Large intestine (tissue), 3 donors: ENCODE results near the gene TSHZ3. TPM values are rescaled to one million over a fixed set of nuclear protein-coding genes. Genes with fewer than 3 reads are reported as not detected.

Source experiments
- DNase-seq, 2 donors: peaks; one replicate each; pipeline versions ENCODE4 v3.0.0 to v3.0.0-alpha.2; 2013
- H3K27ac ChIP-seq: one replicate; pipeline ENCODE4 v1.5.1; 2013; ENCODE audit warnings: low read length
- H3K27me3 ChIP-seq: 2 replicates; pipeline ENCODE4 v1.6.1; 2013; ENCODE audit warnings: low read length; ENCODE audit not compliant: control insufficient read depth, insufficient read depth
- H3K36me3 ChIP-seq: 2 replicates; pipeline ENCODE4 v1.6.1; 2013; ENCODE audit warnings: low read length; ENCODE audit not compliant: control insufficient read depth, insufficient read depth
- H3K4me1 ChIP-seq: one replicate; pipeline ENCODE4 v1.6.1; 2013; ENCODE audit warnings: low read length; ENCODE audit not compliant: control insufficient read depth, insufficient read depth
- H3K4me3 ChIP-seq: one replicate; pipeline ENCODE4 v1.5.1; 2013; ENCODE audit warnings: low read length
- H3K9me3 ChIP-seq: one replicate; pipeline ENCODE4 v1.6.1; 2013; ENCODE audit warnings: mild to moderate bottlenecking, low read depth, low read length, moderate library complexity; ENCODE audit not compliant: control insufficient read depth
- WGBS: methylation state at CpG from one replicate; pipeline ENCODE4 v1.1.5; 2013; ENCODE audit warnings: low lambda C conversion rate; ENCODE audit not compliant: insufficient coverage; 5-methylcytosine and 5-hydroxymethylcytosine counted together
- polyA plus RNA-seq: library from polyadenylated mRNA; unstranded; fragments of 120-200 nt; gene quantifications from one replicate; pipeline ENCODE4 v1.2.1, GENCODE V29; 2013

The TSHZ3 gene
- polyA plus RNA-seq, 1 donor, result 6.2 TPM

GRCh38 chr19:31329819-31330218 is 19.4 kb downstream of the TSHZ3 start:
- no peak overlapping the region for H3K27ac ChIP-seq
- H3K4me1 ChIP-seq, result peaks cover 3% of the 10 kb centered on the region

GRCh38 chr19:31328238-31328637 is 21.0 kb downstream of the TSHZ3 start:
- peaks cover 3% of the 10 kb centered on the region for H3K4me1 ChIP-seq
- H3K27ac ChIP-seq, result no peak overlapping the region
- H3K36me3 ChIP-seq, result no peaks in the 10 kb centered on the region
- no peak for DNase-seq
- no peak overlapping the region for H3K4me3 ChIP-seq
- WGBS, result no CpG with 5 or more reads among the region's 4 CpGs
- no peaks in the 10 kb centered on the region for H3K9me3 ChIP-seq
- H3K27me3 ChIP-seq, result no peaks in the 10 kb centered on the region

More at GRCh38 chr19:31329819-31330218, 19.4 kb downstream of the TSHZ3 start:
- H3K36me3 ChIP-seq, result no peaks in the 10 kb centered on the region
- H3K4me3 ChIP-seq, result no peak overlapping the region
- 94% methylated on average over 3 of the region's 4 CpGs for WGBS
- H3K9me3 ChIP-seq, result no peaks in the 10 kb centered on the region
- H3K27me3 ChIP-seq, result no peaks in the 10 kb centered on the region
- no peak for DNase-seq

- Histone ChIP-seq H3K9me3 (no peaks in the 10 kb centered on the region), H3K4me3 (no peak overlapping the region), H3K4me1 (peaks cover 3% of the 10 kb centered on the region), H3K36me3 (no peaks in the 10 kb centered on the region), H3K27me3 (no peaks in the 10 kb centered on the region), H3K27ac (no peak overlapping the region)
- WGBS, result no CpG with 5 or more reads among the region's 14 CpGs
- no peak for DNase-seq
Measured at GRCh38 chr19:31326329-31327028, 22.8 kb downstream of the TSHZ3 start.

- Histone ChIP-seq H3K4me3 (no peak overlapping the region), H3K27ac (no peak overlapping the region), H3K27me3 (no peaks in the 10 kb centered on the region), H3K4me1 (no peaks in the 10 kb centered on the region), H3K9me3 (no peaks in the 10 kb centered on the region), H3K36me3 (no peaks in the 10 kb centered on the region)
- no peak for DNase-seq
- 100% methylated on average over 1 of the region's 11 CpGs for WGBS
Measured at GRCh38 chr19:31325342-31325741, 23.9 kb downstream of the TSHZ3 start.

GRCh38 chr19:31319465-31319864 is 29.8 kb downstream of the TSHZ3 start:
- H3K4me1 ChIP-seq, result no peaks in the 10 kb centered on the region
- no peak overlapping the region for H3K27ac ChIP-seq
- no peaks in the 10 kb centered on the region for H3K9me3 ChIP-seq
- 60% methylated on average over 1 of the region's 3 CpGs for WGBS
- H3K4me3 ChIP-seq, result no peak overlapping the region
- H3K27me3 ChIP-seq, result peaks cover 6% of the 10 kb centered on the region
- no peaks in the 10 kb centered on the region for H3K36me3 ChIP-seq
- no peak for DNase-seq

- Histone ChIP-seq H3K9me3 (no peaks in the 10 kb centered on the region), H3K4me1 (no peaks in the 10 kb centered on the region)
- no CpG with 5 or more reads among the region's 6 CpGs for WGBS
Measured at GRCh38 chr19:31318790-31319425, 30.3 kb downstream of the TSHZ3 start.

GRCh38 chr19:31317570-31317969 is 31.7 kb downstream of the TSHZ3 start:
- H3K27me3 ChIP-seq, result peaks cover 6% of the 10 kb centered on the region
- no peaks in the 10 kb centered on the region for H3K36me3 ChIP-seq
- no peak overlapping the region for H3K4me3 ChIP-seq
- H3K4me1 ChIP-seq, result no peaks in the 10 kb centered on the region
- H3K9me3 ChIP-seq, result no peaks in the 10 kb centered on the region
- DNase-seq, result no peak
- no CpG with 5 or more reads among the region's 11 CpGs for WGBS
- no peak overlapping the region for H3K27ac ChIP-seq

More at GRCh38 chr19:31318790-31319425, 30.3 kb downstream of the TSHZ3 start:
- DNase-seq, result no peak
- H3K27me3 ChIP-seq, result peaks cover 6% of the 10 kb centered on the region
- no peak overlapping the region for H3K27ac ChIP-seq
- no peaks in the 10 kb centered on the region for H3K36me3 ChIP-seq
- no peak overlapping the region for H3K4me3 ChIP-seq

- no CpG with 5 or more reads among the region's 6 CpGs for WGBS
- no peaks in the 10 kb centered on the region for H3K9me3 ChIP-seq
- no peak overlapping the region for H3K4me3 ChIP-seq
- no peaks in the 10 kb centered on the region for H3K36me3 ChIP-seq
- H3K27ac ChIP-seq, result no peak overlapping the region
- H3K4me1 ChIP-seq, result no peaks in the 10 kb centered on the region
- H3K27me3 ChIP-seq, result peaks cover 6% of the 10 kb centered on the region
- DNase-seq, result no peak
Measured at GRCh38 chr19:31317093-31317492, 32.1 kb downstream of the TSHZ3 start.

GRCh38 chr19:31316201-31316951 is 32.9 kb downstream of the TSHZ3 start:
- no peak for DNase-seq
- H3K4me3 ChIP-seq, result no peak overlapping the region
- H3K9me3 ChIP-seq, result no peaks in the 10 kb centered on the region
- H3K27me3 ChIP-seq, result peaks cover 6% of the 10 kb centered on the region
- H3K27ac ChIP-seq, result no peak overlapping the region
- 60% methylated on average over 8 of the region's 12 CpGs for WGBS
- H3K4me1 ChIP-seq, result no peaks in the 10 kb centered on the region
- no peaks in the 10 kb centered on the region for H3K36me3 ChIP-seq

- 10% methylated on average over 2 of the region's 5 CpGs for WGBS
- Histone ChIP-seq H3K27ac (no peak overlapping the region), H3K4me3 (no peak overlapping the region), H3K36me3 (no peaks in the 10 kb centered on the region), H3K4me1 (no peaks in the 10 kb centered on the region), H3K9me3 (no peaks in the 10 kb centered on the region), H3K27me3 (peaks cover 6% of the 10 kb centered on the region)
- no peak for DNase-seq
Measured at GRCh38 chr19:31315652-31316051, 33.6 kb downstream of the TSHZ3 start.
